ENCODE data around the gene CREB5.

GRCh38 chr7:28609608-28610007 lies 197.3 kb downstream of the CREB5 start:
- TF ChIP-seq POLR2A (IDR thresholded peaks at IDR 0.05) = no peak
- TF ChIP-seq CTCF (IDR thresholded peaks at IDR 0.05) = no peak
- no peak for TF ChIP-seq POLR2AphosphoS5 (IDR thresholded peaks at IDR 0.05)
